ENCODE measurements around the gene DECR2. TPM values are rescaled to one million over a fixed set of nuclear protein-coding genes. Genes with fewer than 3 reads are reported as not detected.

DECR2 gene
- total RNA-seq, 1 donor from 2014 or later, result 17.4 TPM

GRCh38 chr16:369866-370436, 31.7 kb upstream of the DECR2 start:
- H3K9ac ChIP-seq (ENCODE audit: low read length), result peak overlapping the region; percentile 60
- no peaks in the 10 kb centered on the region for H3K79me2 ChIP-seq (ENCODE audit: insufficient read depth, low read length)
- no peak overlapping the region for H2AFZ ChIP-seq (ENCODE audit: low read depth, low read length)
- H3K27ac ChIP-seq (ENCODE audit: low read depth, low read length), result no peak overlapping the region
- no peak for FAIRE-seq
- H3K4me3 Mint-ChIP-seq (ENCODE audit: unreplicated experiment), result peak overlapping the region; percentile 80
- no peaks in the 10 kb centered on the region for H3K36me3 ChIP-seq (ENCODE audit: insufficient read depth, low read length)
- peaks cover 8% of the 10 kb centered on the region for H3K4me1 ChIP-seq (ENCODE audit: insufficient read depth, low read length)
- peaks cover 2% of the 10 kb centered on the region for H3K36me3 Mint-ChIP-seq (ENCODE audit: low read depth, unreplicated experiment)
- H3K27me3 ChIP-seq (ENCODE audit: insufficient read depth, low read length), result no peaks in the 10 kb centered on the region
- no peaks in the 10 kb centered on the region for H3K9me3 Mint-ChIP-seq (ENCODE audit: unreplicated experiment)
- DNase-seq (ENCODE audit: low read depth), result no peak
- H3K4me1 Mint-ChIP-seq (ENCODE audit: low read depth, unreplicated experiment), result peaks cover 9% of the 10 kb centered on the region
- H3K4me2 ChIP-seq (ENCODE audit: low read length), result peak overlapping the region; percentile 82
- no peaks in the 10 kb centered on the region for H3K9me3 ChIP-seq (ENCODE audit: insufficient read depth, low read depth, low read length)
- peaks cover 11% of the 10 kb centered on the region for H4K20me1 ChIP-seq (ENCODE audit: insufficient read depth, low read length)
- no peaks in the 10 kb centered on the region for H3K27me3 Mint-ChIP-seq (ENCODE audit: low read depth, unreplicated experiment)
- TF ChIP-seq CTCF (IDR thresholded peaks at IDR 0.05; ENCODE audit: insufficient read depth, low read depth, low read length) (no peak), EZH2 (IDR thresholded peaks at IDR 0.05; ENCODE audit: insufficient read depth, low read length) (no peak)
- peak overlapping the region; percentile 39 for H3K4me3 ChIP-seq (ENCODE audit: insufficient read depth, low read depth, low read length)
- H3K27ac Mint-ChIP-seq (ENCODE audit: unreplicated experiment), result peak overlapping the region; percentile 72

DNA sequence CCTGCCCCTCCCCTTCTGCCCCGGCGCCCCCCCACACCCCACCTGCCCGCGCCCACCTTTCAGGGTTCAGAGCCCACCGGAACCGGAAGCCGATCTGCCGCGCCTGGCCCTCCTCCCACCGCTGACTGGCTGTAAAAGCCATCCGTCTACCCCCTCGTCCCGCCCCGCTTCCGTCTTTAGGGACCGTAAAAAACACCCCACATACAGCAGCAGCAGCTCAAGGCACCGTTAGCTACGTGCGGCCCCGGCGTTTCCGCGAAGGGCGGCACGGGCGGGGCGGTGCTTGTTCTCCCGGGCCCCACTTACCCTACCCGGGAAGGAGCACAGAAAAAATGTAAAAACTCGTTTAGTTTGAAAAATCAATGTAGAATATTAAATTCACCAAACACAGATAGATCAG, 31.2 kb upstream of the DECR2 start, which contains the start of gene MRPL28:
MRPL28 (minus strand) TSS at position 96 of the 400 bp plus-strand sequence. CDS start 320 bp downstream, outside the sequence.
- peaks cover 8% of the 10 kb centered on the region for H3K4me1 ChIP-seq (ENCODE audit: insufficient read depth, low read length)
- DNase-seq (ENCODE audit: low read depth) (peak; percentile 91), FAIRE-seq (no peak)
- H3K36me3 Mint-ChIP-seq (ENCODE audit: low read depth, unreplicated experiment), result peaks cover 2% of the 10 kb centered on the region
- no peaks in the 10 kb centered on the region for H3K9me3 ChIP-seq (ENCODE audit: insufficient read depth, low read depth, low read length)
- H3K4me3 ChIP-seq (ENCODE audit: insufficient read depth, low read depth, low read length), result peak within 1 kb of the TSS; percentile 39
- peak within 1 kb of the TSS; percentile 60 for H3K9ac ChIP-seq (ENCODE audit: low read length)
- H2AFZ ChIP-seq (ENCODE audit: low read depth, low read length), result no peak within 1 kb of the TSS
- no peaks in the 10 kb centered on the region for H3K79me2 ChIP-seq (ENCODE audit: insufficient read depth, low read length)
- peaks cover 9% of the 10 kb centered on the region for H3K4me1 Mint-ChIP-seq (ENCODE audit: low read depth, unreplicated experiment)
- H3K27ac ChIP-seq (ENCODE audit: low read depth, low read length), result no peak within 1 kb of the TSS
- peak within 1 kb of the TSS; percentile 95 for H3K27ac Mint-ChIP-seq (ENCODE audit: unreplicated experiment)
- peak within 1 kb of the TSS; percentile 82 for H3K4me2 ChIP-seq (ENCODE audit: low read length)
- peak within 1 kb of the TSS; percentile 88 for H3K4me3 Mint-ChIP-seq (ENCODE audit: unreplicated experiment)
- H3K27me3 Mint-ChIP-seq (ENCODE audit: low read depth, unreplicated experiment), result no peaks in the 10 kb centered on the region
- H3K27me3 ChIP-seq (ENCODE audit: insufficient read depth, low read length), result no peaks in the 10 kb centered on the region
- no peaks in the 10 kb centered on the region for H3K9me3 Mint-ChIP-seq (ENCODE audit: unreplicated experiment)
- TF ChIP-seq EZH2 (IDR thresholded peaks at IDR 0.05; ENCODE audit: insufficient read depth, low read length), result no peak
- TF ChIP-seq CTCF (IDR thresholded peaks at IDR 0.05; ENCODE audit: insufficient read depth, low read depth, low read length), result no peak
- peaks cover 11% of the 10 kb centered on the region for H4K20me1 ChIP-seq (ENCODE audit: insufficient read depth, low read length)
- H3K36me3 ChIP-seq (ENCODE audit: insufficient read depth, low read length), result no peaks in the 10 kb centered on the region

- H3K79me2 ChIP-seq (ENCODE audit: insufficient read depth, low read length), result no peaks in the 10 kb centered on the region
- FAIRE-seq, result no peak
Observed at GRCh38 chr16:370979-371514, 30.6 kb upstream of the DECR2 start.

More at GRCh38 chr16:370979-371514, 30.6 kb upstream of the DECR2 start:
- no peak overlapping the region for H3K4me3 ChIP-seq (ENCODE audit: insufficient read depth, low read depth, low read length)
- no peak overlapping the region for H2AFZ ChIP-seq (ENCODE audit: low read depth, low read length)
- H3K27ac ChIP-seq (ENCODE audit: low read depth, low read length), result no peak overlapping the region
- H3K9me3 ChIP-seq (ENCODE audit: insufficient read depth, low read depth, low read length), result no peaks in the 10 kb centered on the region
- H3K4me2 ChIP-seq (ENCODE audit: low read length), result peak overlapping the region; percentile 39
- H3K9me3 Mint-ChIP-seq (ENCODE audit: unreplicated experiment), result no peaks in the 10 kb centered on the region
- peaks cover 8% of the 10 kb centered on the region for H3K4me1 ChIP-seq (ENCODE audit: insufficient read depth, low read length)
- H3K4me1 Mint-ChIP-seq (ENCODE audit: low read depth, unreplicated experiment), result peaks cover 9% of the 10 kb centered on the region
- H3K27me3 Mint-ChIP-seq (ENCODE audit: low read depth, unreplicated experiment), result no peaks in the 10 kb centered on the region
- no peaks in the 10 kb centered on the region for H3K36me3 ChIP-seq (ENCODE audit: insufficient read depth, low read length)
- peak overlapping the region; percentile 95 for H3K27ac Mint-ChIP-seq (ENCODE audit: unreplicated experiment)
- no peak for TF ChIP-seq EZH2 (IDR thresholded peaks at IDR 0.05; ENCODE audit: insufficient read depth, low read length)
- no peak for TF ChIP-seq CTCF (IDR thresholded peaks at IDR 0.05; ENCODE audit: insufficient read depth, low read depth, low read length)
- peaks cover 2% of the 10 kb centered on the region for H3K36me3 Mint-ChIP-seq (ENCODE audit: low read depth, unreplicated experiment)
- H3K9ac ChIP-seq (ENCODE audit: low read length), result no peak overlapping the region
- DNase-seq (ENCODE audit: low read depth), result no peak
- peaks cover 11% of the 10 kb centered on the region for H4K20me1 ChIP-seq (ENCODE audit: insufficient read depth, low read length)
- H3K27me3 ChIP-seq (ENCODE audit: insufficient read depth, low read length), result no peaks in the 10 kb centered on the region
- H3K4me3 Mint-ChIP-seq (ENCODE audit: unreplicated experiment), result peak overlapping the region; percentile 88
